ENCODE data around the gene HAPLN3.

DNA sequence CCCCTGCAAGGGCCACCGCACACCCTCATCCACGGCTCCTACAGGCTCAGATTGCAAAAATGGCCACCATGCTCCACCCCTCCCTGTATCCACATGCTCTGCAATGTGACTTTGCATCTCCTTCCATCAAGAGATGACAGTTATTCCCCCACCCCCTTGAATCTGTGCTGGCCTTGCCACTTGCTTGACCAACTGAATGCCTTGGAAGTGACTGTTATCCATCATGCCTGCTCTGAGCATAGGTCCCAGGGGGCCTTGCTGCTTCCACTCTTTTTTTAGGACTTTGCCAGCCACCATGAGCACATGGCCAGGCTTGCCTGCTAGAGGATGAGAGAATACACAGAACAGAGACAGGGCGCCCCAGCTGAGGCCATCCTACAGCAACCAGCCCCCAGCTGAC lies 13.6 kb downstream of the HAPLN3 start:
- TF ChIP-seq SUZ12 (IDR thresholded peaks at IDR 0.05; ENCODE audit: extremely low read depth, insufficient read depth, insufficient read length), result no peak
- TF ChIP-seq YY1 (IDR thresholded peaks at IDR 0.05; ENCODE audit: insufficient read depth, insufficient read length), result no peak
- no peak for TF ChIP-seq ZNF274 (IDR thresholded peaks at IDR 0.05; ENCODE audit: low read depth, low read length)
